Mesenchymal stem cell (in vitro differentiated cells and primary cell): ENCODE results near the gene OPTC.

Experiments used
- DNase-seq: peaks from one replicate; pipeline ENCODE4 v3.0.0-alpha.2; 2013
- H2AFZ ChIP-seq: one replicate; pipeline ENCODE4 v1.6.1; 2013; ENCODE audit warnings: low read depth, mild to moderate bottlenecking, control low read depth, inconsistent platforms, low read length, moderate library complexity
- H2AK5ac ChIP-seq: 2 replicates; pipeline ENCODE4 v1.6.1; 2013; ENCODE audit warnings: low read length, moderate library complexity, mild to moderate bottlenecking, inconsistent platforms; ENCODE audit not compliant: severe bottlenecking
- H2BK120ac ChIP-seq: one replicate; pipeline ENCODE4 v1.6.1; 2013; ENCODE audit warnings: low read depth, mild to moderate bottlenecking, inconsistent platforms, low read length, moderate library complexity
- H2BK12ac ChIP-seq, 2 experiments: one replicate each; pipeline ENCODE4 v1.6.1; 2013; ENCODE audit warnings: inconsistent platforms in 2 of 2, low read length in 2 of 2, mild to moderate bottlenecking in 2 of 2, moderate library complexity in 2 of 2, control low read depth in 1 of 2
- H2BK15ac ChIP-seq: one replicate; pipeline ENCODE4 v1.6.1; 2013; ENCODE audit warnings: mild to moderate bottlenecking, low read depth, inconsistent platforms; ENCODE audit not compliant: poor library complexity, severe bottlenecking
- H2BK5ac ChIP-seq: 2 replicates; pipeline ENCODE4 v1.6.1; 2013; ENCODE audit warnings: low read depth, mild to moderate bottlenecking, low read length, control low read depth, inconsistent platforms; ENCODE audit not compliant: poor library complexity, severe bottlenecking
- H3K14ac ChIP-seq, 2 experiments: one replicate each; pipeline ENCODE4 v1.6.1; 2013; ENCODE audit warnings: inconsistent platforms in 2 of 2, low read length in 2 of 2, control low read depth in 1 of 2, mild to moderate bottlenecking in 1 of 2, moderate library complexity in 1 of 2
- H3K18ac ChIP-seq, 2 experiments: one replicate each; pipeline ENCODE4 v1.6.1; 2013; ENCODE audit warnings: inconsistent platforms in 2 of 2, low read length in 2 of 2, control low read depth in 1 of 2, low read depth in 1 of 2, mild to moderate bottlenecking in 1 of 2
- H3K23ac ChIP-seq, 2 experiments: one replicate each; pipeline ENCODE4 v1.6.1; 2013; ENCODE audit warnings: inconsistent platforms in 2 of 2, low read length in 2 of 2, mild to moderate bottlenecking in 2 of 2, moderate library complexity in 2 of 2, control low read depth in 1 of 2
- H3K27ac ChIP-seq: 2 replicates; pipeline ENCODE4 v1.5.1; 2013; ENCODE audit warnings: mild to moderate bottlenecking, moderate library complexity, low read length, control low read depth, inconsistent platforms; ENCODE audit not compliant: poor library complexity, severe bottlenecking
- H3K27me3 ChIP-seq, 2 experiments: 2 replicates each; pipeline versions ENCODE4 v1.6.1 to v1.7.0; 2013; ENCODE audit warnings: low read length in 2 of 2, mild to moderate bottlenecking in 2 of 2, moderate library complexity in 2 of 2, control low read depth in 1 of 2, inconsistent platforms in 1 of 2; ENCODE audit not compliant: control insufficient read depth in 1 of 2, insufficient read depth in 1 of 2
- H3K36me3 ChIP-seq, 2 experiments: 2 replicates each; pipeline versions ENCODE4 v1.6.1 to v1.7.0; 2013; ENCODE audit warnings: low read length in 2 of 2, control low read depth in 1 of 2, inconsistent platforms in 1 of 2, low read depth in 1 of 2, mild to moderate bottlenecking in 1 of 2; ENCODE audit not compliant: insufficient read depth in 2 of 2, control insufficient read depth in 1 of 2
- H3K4ac ChIP-seq, 2 experiments: one replicate each; pipeline ENCODE4 v1.6.1; 2013; ENCODE audit warnings: inconsistent platforms in 2 of 2, low read length in 2 of 2, mild to moderate bottlenecking in 2 of 2, moderate library complexity in 2 of 2, control low read depth in 1 of 2, low read depth in 1 of 2
- H3K4me1 ChIP-seq: 2 replicates; pipeline ENCODE4 v1.6.1; 2013; ENCODE audit warnings: low read depth, low read length, control low read depth; ENCODE audit not compliant: control insufficient read depth, insufficient read depth
- H3K4me2 ChIP-seq: 2 replicates; pipeline ENCODE4 v1.6.1; 2013; ENCODE audit warnings: low read length, mild to moderate bottlenecking, inconsistent platforms; ENCODE audit not compliant: poor library complexity, severe bottlenecking
- H3K4me3 ChIP-seq, 2 experiments: 2 replicates each; pipeline versions ENCODE4 v1.5.1 to v1.7.0; 2013; ENCODE audit warnings: low read length in 2 of 2, mild to moderate bottlenecking in 2 of 2, control low read depth in 1 of 2, low read depth in 1 of 2; ENCODE audit not compliant: insufficient read depth in 1 of 2
- H3K79me1 ChIP-seq: replicated peaks from 2 replicates; pipeline ENCODE4 v1.6.1; 2013; ENCODE audit warnings: mild to moderate bottlenecking, control low read depth, low read length, inconsistent platforms; ENCODE audit not compliant: poor library complexity, severe bottlenecking
- H3K9ac ChIP-seq: 2 replicates; pipeline ENCODE4 v1.7.0; 2013; ENCODE audit warnings: mild to moderate bottlenecking, low read length, moderate library complexity
- H3K9me3 ChIP-seq: 2 replicates; pipeline ENCODE4 v1.7.0; 2013; ENCODE audit warnings: mild to moderate bottlenecking, low read length; ENCODE audit not compliant: control insufficient read depth
- H4K8ac ChIP-seq: one replicate; pipeline ENCODE4 v1.6.1; 2013; ENCODE audit warnings: inconsistent platforms, mild to moderate bottlenecking, low read length, moderate library complexity
- H4K91ac ChIP-seq: one replicate; pipeline ENCODE4 v1.6.1; 2013; ENCODE audit warnings: mild to moderate bottlenecking, low read length, inconsistent platforms
- WGBS: methylation state at CpG from one replicate; pipeline ENCODE4 v1.1.7; 2013; ENCODE audit warnings: mixed read lengths; 5-methylcytosine and 5-hydroxymethylcytosine counted together

The OPTC gene

DNA sequence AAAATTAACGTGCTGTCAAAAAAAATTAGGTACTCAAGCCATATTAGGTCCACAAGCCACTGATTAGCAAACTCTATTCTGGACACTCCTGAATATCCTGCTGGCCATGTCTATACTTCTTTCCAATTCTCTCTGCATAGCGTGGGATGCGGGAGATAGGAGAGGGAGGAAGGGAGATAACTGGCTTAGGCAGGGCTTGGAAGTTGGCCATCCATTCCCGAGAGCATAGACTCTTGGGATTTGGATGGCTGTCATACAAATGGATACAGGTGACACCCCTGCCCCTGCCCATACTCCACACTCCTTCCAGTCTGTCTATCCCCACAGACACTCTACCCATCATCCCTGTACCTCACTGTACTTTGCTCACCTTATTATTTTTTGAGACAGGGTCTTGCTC is 20.7 kb upstream of the OPTC start:
- Histone ChIP-seq H2BK120ac (no peak overlapping the region), H3K27ac (no peak overlapping the region), H3K9ac (no peak overlapping the region), H3K14ac (no peak overlapping the region), H3K23ac (no peak overlapping the region), H2AFZ (no peak overlapping the region), H2AK5ac (no peak overlapping the region), H4K8ac (no peak overlapping the region), H3K27me3 (peaks cover 0 to 72% of the 10 kb centered on the region in 2 experiments), H3K4me2 (no peak overlapping the region), H3K79me1 (no peaks in the 10 kb centered on the region), H4K91ac (no peak overlapping the region), H3K9me3 (no peaks in the 10 kb centered on the region), H3K4ac (no peak overlapping the region), H3K36me3 (no peaks in the 10 kb centered on the region), H3K4me1 (no peaks in the 10 kb centered on the region), H2BK5ac (no peak overlapping the region), H2BK15ac (no peak overlapping the region), H3K18ac (no peak overlapping the region), H3K4me3 (no peak overlapping the region), H2BK12ac (no peak overlapping the region)
- no peak for DNase-seq
- WGBS, result 93% methylated on average over 3 of the region's 4 CpGs

DNA sequence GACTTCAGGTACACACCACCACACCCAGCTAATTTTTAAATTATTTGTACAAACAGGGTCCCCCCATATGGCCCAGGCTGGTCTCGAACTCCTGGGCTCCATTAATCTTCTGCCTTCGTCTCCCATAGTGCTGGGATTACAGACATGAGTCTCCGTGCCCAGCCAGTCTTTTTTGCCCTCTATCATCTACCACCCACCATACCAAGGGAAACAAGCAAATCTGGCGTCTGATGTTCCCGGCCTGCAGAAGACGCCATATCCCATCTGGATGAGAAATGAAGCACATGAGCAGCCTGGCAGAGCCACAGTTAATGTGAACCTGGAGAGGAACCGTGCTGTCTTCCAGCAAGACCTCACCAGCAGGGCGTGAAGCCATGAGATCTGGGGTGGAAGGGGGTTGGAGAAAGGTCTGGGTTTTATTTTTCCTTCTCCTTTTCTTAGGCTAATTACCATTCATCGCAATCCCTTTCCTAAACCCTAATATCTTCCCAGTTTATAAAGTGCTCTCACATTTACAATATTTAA is 20.1 kb upstream of the OPTC start:
- Histone ChIP-seq H3K9me3 (no peaks in the 10 kb centered on the region), H3K23ac (no peak overlapping the region), H2AK5ac (no peak overlapping the region), H2BK5ac (no peak overlapping the region), H2BK120ac (no peak overlapping the region), H4K91ac (no peak overlapping the region), H2AFZ (no peak overlapping the region), H3K79me1 (no peaks in the 10 kb centered on the region), H3K4me2 (no peak overlapping the region), H3K4me3 (no peak overlapping the region), H3K4ac (no peak overlapping the region), H3K14ac (no peak overlapping the region), H3K27me3 (peaks cover 0 to 78% of the 10 kb centered on the region in 2 experiments), H3K36me3 (no peaks in the 10 kb centered on the region), H2BK12ac (no peak overlapping the region), H3K27ac (no peak overlapping the region), H4K8ac (no peak overlapping the region), H3K4me1 (no peaks in the 10 kb centered on the region), H2BK15ac (no peak overlapping the region), H3K9ac (no peak overlapping the region), H3K18ac (no peak overlapping the region)
- WGBS, result 97% methylated on average over 8 of the region's 9 CpGs
- DNase-seq, result no peak

GRCh38 chr1:203475012-203475981 is 18.7 kb upstream of the OPTC start, which contains the start of gene PRELP:
Gene PRELP, plus strand, starts transcription at chr1:203475806. Its CDS starts 7,379 bp downstream, at chr1:203483185.
- no peak for DNase-seq
- WGBS, result 19% methylated on average over 7 of the region's 8 CpGs
- Histone ChIP-seq H2BK120ac (no peak within 1 kb of the TSS), H3K4me3 (peak within 1 kb of the TSS in 1 of 2 experiments; percentile 70), H4K8ac (peak within 1 kb of the TSS; percentile 68), H3K27me3 (peaks cover 0 to 69% of the 10 kb centered on the region in 2 experiments), H2BK15ac (no peak within 1 kb of the TSS), H3K18ac (peak within 1 kb of the TSS in 1 of 2 experiments; percentile 25), H3K23ac (no peak within 1 kb of the TSS), H2AK5ac (no peak within 1 kb of the TSS), H3K9me3 (no peaks in the 10 kb centered on the region), H3K14ac (peak within 1 kb of the TSS in 1 of 2 experiments; percentile 4), H3K4ac (no peak within 1 kb of the TSS), H3K4me1 (peaks cover under 1% of the 10 kb centered on the region), H3K27ac (no peak within 1 kb of the TSS), H3K36me3 (no peaks in the 10 kb centered on the region), H2BK5ac (no peak within 1 kb of the TSS), H3K79me1 (no peaks in the 10 kb centered on the region), H3K4me2 (no peak within 1 kb of the TSS), H2BK12ac (peak within 1 kb of the TSS in 1 of 2 experiments; percentile 59), H3K9ac (peak within 1 kb of the TSS; percentile 76), H2AFZ (peak within 1 kb of the TSS; percentile 33), H4K91ac (no peak within 1 kb of the TSS)

DNA sequence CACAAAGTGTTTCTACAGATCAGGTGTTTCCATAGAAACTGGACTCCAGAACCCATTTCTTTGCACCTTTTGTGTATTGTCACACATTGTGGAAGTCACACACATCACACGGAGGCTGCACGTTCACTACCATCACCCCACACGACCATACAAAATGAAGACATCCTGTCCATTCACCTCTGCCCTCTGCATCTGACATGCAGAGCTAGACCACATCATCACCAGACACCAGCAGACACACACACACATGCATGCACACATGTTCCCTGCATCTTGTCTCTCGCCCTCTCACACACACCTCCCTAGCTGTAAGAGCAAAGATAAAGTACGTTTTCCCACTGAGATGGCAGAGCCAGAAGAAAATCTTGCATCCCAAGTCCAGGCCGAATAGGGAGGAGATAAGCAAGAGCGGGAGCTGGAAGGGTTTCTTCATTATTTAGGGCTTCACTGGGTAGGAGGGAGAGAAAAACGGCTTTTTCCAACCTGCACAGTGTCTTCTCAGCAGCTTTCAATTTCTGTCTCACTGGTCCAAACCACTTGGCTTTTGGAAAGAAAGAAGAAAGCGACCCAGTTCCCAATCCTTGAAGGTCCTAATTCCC is 17.6 kb upstream of the OPTC start:
- H3K9ac ChIP-seq, result peak overlapping the region; percentile 56
- H4K91ac ChIP-seq, result no peak overlapping the region
- H3K4me2 ChIP-seq, result no peak overlapping the region
- 59% methylated on average over 8 of the region's 9 CpGs for WGBS
- H2AFZ ChIP-seq, result no peak overlapping the region
- H4K8ac ChIP-seq, result no peak overlapping the region
- peak overlapping the region in 1 of 2 experiments; percentile 18 for H3K18ac ChIP-seq
- DNase-seq, result no peak
- no peaks in the 10 kb centered on the region for H3K9me3 ChIP-seq
- H3K36me3 ChIP-seq, result no peaks in the 10 kb centered on the region
- H2BK15ac ChIP-seq, result no peak overlapping the region
- no peak overlapping the region for H2BK5ac ChIP-seq
- H3K27me3 ChIP-seq, result peaks cover 0 to 66% of the 10 kb centered on the region in 2 experiments
- no peak overlapping the region for H3K4ac ChIP-seq
- H3K23ac ChIP-seq, result no peak overlapping the region
- H2AK5ac ChIP-seq, result no peak overlapping the region
- no peaks in the 10 kb centered on the region for H3K79me1 ChIP-seq
- H3K27ac ChIP-seq, result no peak overlapping the region
- no peak overlapping the region for H2BK120ac ChIP-seq
- peaks cover 7% of the 10 kb centered on the region for H3K4me1 ChIP-seq
- peak overlapping the region in 1 of 2 experiments; percentile 21 for H2BK12ac ChIP-seq
- H3K4me3 ChIP-seq, result peak overlapping the region in 1 of 2 experiments; percentile 70
- peak overlapping the region in 1 of 2 experiments; percentile 4 for H3K14ac ChIP-seq
